GM13976 (cell line): ENCODE data around the gene EEF1A2.

ENCODE experiments used
- DNase-seq: peaks from one replicate; pipeline ENCODE4 v3.0.0; 2012; ENCODE audit warnings: low spot score
- in situ Hi-C: fragments of 300-500 bp; cut with MboI; formaldehyde crosslinking; loops from one replicate; pipeline ENCODE4 v1.12.0; 2022; ENCODE audit warnings: low sequenced_read_pairs, mixed read lengths, inconsistent platforms; ENCODE audit not compliant: unreplicated experiment
- TF ChIP-seq, protein P1 (sequence below): IDR thresholded peaks from 2 replicates; pipeline ENCODE4 v1.5.1; 2012; ENCODE audit warnings: borderline replicate concordance, mild to moderate bottlenecking; ENCODE audit not compliant: insufficient read depth; ENCODE audit errors: extremely low read depth, missing control alignments, control extremely low read depth

EEF1A2 gene

DNA sequence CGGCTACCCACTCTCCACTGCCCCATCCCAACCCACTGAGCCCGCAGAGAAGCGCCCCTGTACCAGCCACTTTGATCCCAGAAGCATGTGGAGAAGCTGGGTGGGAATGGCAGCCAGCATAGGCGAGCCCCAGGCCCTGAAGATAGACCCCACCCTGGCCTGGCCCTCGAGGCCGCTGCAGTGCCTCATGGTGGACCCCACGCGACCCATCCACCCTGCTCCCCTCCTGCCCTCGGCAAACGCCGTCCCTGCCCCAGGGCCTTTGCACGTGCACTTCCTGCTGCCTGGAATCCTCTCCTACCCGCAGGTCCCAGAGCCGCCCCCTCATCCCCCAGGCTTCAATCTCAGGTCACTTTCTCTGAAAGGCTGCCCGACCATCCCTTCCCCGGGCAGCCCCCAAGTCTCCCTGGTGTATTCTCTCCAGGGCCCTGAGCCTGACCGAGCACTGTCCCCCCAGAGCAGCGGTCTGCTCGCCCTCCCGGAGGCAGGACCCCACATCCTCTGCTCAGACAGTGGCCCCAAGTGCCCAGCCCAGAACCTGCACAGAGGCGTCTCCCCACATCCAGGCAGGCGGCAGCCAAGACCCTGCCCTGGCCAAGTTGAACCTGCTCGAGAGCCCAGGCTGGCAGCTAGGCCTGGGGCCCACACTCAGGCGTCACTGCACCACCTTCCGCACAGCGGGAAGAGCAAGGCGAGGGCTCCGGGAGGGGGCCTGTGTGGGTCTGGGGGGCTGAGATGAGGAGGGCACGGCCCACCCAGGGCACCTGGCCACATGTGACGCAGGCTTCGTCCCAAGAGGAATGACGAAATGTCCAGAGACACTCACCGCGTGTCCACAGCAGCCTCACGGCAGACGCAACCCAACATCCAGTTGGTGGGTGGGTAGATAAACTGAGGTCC, 40.5 kb downstream of the EEF1A2 start:
- in situ Hi-C loops, result no loop called here
- no peak for DNase-seq

DNA sequence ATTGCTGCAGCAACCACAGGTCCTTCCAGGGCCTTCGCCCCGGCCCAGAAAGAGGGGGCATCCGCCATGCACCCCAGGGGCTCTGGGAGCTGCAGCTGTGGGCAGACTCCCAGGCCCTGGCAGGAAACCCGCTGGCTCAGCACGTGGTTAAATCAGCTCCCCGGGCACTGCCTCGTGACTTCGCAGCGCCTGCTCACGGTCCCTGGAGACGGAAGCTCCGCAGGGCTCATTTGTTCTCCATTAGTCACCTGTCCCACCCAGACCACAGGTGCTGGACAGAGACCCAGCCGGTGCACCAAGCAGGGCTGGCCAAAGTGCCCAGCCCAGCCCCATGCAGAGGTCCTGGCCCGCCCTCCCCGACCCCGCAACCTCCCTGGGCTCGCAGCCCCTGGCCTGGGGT, 41.1 kb downstream of the EEF1A2 start:
- TF ChIP-seq, protein P1, sequence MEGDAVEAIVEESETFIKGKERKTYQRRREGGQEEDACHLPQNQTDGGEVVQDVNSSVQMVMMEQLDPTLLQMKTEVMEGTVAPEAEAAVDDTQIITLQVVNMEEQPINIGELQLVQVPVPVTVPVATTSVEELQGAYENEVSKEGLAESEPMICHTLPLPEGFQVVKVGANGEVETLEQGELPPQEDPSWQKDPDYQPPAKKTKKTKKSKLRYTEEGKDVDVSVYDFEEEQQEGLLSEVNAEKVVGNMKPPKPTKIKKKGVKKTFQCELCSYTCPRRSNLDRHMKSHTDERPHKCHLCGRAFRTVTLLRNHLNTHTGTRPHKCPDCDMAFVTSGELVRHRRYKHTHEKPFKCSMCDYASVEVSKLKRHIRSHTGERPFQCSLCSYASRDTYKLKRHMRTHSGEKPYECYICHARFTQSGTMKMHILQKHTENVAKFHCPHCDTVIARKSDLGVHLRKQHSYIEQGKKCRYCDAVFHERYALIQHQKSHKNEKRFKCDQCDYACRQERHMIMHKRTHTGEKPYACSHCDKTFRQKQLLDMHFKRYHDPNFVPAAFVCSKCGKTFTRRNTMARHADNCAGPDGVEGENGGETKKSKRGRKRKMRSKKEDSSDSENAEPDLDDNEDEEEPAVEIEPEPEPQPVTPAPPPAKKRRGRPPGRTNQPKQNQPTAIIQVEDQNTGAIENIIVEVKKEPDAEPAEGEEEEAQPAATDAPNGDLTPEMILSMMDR, result no peak
- in situ Hi-C loops, result no loop called here
- no peak for DNase-seq

More for the DNA sequence above, 40.5 kb downstream of the EEF1A2 start:
- TF ChIP-seq, protein P1, result no peak

DNA sequence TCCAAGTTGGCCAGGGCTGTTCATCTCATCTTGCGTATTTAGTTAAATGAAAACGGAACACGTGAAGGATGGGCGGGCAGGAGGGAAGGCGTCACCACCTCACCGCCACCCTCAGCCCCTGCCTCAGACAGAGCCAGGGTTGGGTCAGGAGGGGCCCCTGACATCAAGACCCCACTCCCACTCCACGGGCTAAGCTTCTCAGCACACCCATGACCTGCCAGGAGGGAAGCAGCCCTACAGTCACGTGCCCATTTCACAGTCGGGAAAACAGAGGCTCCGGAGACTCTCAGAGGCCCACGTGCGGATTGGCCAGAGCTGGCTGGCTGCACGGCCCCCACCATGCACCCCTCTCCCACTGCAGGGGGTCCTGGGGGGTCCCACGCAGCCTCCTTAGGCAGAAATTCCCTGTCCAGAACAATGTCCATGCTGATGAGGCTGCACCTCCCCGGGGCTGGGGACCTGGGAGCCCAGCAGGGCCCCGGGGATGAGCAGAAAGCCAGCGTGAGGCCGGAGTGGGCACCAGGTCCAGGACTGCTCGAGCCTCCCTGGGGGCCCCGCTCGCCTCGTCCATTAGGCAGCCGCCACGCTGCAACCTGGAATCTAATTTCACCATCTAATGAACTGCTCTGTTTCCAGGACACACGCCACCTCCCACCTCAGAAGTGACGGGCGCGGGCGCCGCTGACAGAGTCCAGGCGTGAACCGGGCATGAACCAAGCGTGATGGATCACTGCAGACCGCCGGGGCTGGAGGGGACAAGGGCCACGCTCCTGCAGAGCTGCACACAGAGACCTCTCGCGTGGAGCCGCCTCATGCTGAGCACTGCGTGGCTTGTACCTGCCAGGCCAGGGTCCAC, 42.2 kb downstream of the EEF1A2 start:
- TF ChIP-seq, protein P1, result no peak
- DNase-seq, result no peak
- in situ Hi-C loops, result no loop called here

DNA sequence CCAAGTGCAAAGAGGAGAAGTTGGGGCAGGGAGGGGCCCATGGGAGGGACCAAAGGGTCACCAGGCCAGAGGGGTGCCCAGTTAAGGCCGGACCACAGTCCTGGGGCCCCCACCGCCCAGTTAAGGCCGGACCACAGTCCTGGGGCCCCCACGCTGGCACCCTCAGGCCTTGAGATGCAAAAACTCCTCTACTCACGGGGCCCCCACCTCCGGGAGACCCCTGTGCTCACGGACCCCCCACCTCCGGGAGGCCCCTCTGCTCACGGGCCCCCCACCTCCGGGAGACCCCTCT, 43.4 kb downstream of the EEF1A2 start:
- in situ Hi-C loops, result no loop called here
- TF ChIP-seq, protein P1, result no peak
- no peak for DNase-seq

DNA sequence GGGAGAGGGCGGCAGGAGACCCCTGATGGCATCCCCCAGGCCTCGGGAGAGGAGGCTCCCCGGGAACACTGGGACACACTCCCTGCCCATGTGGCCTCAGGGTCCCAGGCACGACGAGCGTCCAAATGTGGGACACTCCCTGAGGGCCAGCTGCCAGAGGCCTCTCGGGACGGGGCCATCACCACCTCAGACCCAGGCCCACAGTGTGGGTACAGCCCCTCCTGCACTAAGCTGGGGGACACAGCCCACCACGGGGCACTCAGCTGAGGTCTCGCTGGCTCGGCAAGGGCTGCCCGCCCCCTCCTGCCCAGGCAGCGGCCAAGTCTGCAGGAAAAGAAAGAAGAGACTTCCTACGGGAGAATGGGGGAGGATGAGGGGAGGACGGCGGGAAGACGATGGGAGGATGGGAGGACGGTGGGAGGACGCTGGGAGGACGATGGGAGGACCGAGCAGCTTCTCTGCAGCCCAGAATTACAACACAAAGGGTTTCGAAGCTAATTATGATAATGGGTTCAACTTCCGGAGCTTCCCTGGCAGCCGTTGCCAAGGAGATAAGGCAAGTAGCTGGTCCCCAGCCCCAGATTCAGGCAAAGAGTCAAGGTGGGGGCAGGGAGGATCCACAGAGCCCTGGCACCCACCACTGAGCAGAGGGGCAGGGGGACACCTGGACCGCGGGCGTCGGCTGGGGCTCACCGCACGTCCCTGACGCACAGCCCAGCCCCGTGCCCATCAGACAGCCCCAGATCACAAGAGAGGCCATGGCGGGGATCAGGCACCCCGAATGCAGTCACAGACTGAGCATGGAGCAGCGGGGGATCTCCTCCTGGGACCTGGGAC, 43.9 kb downstream of the EEF1A2 start:
- in situ Hi-C loops, result no loop called here
- no peak for DNase-seq

More for the DNA sequence above, 43.9 kb downstream of the EEF1A2 start:
- TF ChIP-seq, protein P1, result no peak
